Epidermal melanocyte (primary cell): ENCODE measurements around the gene PRAMEF25.
"Not testable (repeated sequence)": the region's sequence is repeated elsewhere in the genome, so short reads cannot be mapped to it uniquely, and the experiment has no call there.

Experiments
- DNase-seq: peaks from one replicate; pipeline ENCODE4 v3.0.0; 2011; ENCODE audit warnings: low spot score; ENCODE audit not compliant: insufficient read length

Gene PRAMEF25

DNA sequence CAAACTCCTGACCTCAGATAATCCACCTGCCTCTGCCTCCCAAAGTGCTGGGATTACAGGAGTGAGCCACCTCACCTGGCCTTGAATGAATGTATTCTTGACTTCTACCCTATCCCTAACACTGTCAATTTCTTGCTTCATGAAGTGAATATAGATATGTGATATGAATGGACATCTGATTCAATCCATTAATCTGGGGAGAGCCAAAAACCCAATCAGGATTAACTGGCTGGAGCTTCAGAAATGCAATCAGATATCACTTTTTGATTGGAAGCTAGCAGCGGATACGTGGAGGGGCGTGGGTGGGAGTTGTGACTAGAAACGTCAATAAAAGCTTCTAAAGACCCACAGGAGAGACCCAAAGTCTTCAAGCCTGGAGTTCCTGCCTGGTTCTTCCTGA lies at the start of gene PRAMEF25:
TSS of gene PRAMEF25 (plus strand) at position 301 of the 400 bp plus-strand sequence. CDS start 2,920 bp downstream, outside the sequence.
- not testable (repeated sequence) for DNase-seq

DNA sequence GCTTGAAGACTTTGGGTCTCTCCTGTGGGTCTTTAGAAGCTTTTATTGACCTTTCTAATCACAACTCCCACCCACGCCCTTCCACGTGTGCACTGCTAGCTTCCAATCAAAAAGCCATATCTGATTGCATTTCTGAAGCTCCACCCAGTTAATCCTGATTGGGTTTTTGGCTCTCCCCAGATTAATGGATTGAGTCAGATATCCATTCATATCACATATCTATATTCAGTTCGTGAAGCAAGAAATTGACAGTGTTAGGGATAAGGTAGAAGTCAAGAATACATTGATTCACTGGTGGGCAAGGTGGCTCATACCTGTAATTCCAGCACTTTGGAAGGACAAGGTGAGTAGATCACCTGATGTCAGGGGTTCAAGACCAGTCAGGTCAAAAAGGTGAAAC lies 14.1 kb upstream of the PRAMEF25 start, which contains the start of gene PRAMEF27:
TSS of gene PRAMEF27 (minus strand) at position 101 of the 400 bp plus-strand sequence. CDS start 2,916 bp downstream, outside the sequence.
- DNase-seq, result not testable (repeated sequence)

DNA sequence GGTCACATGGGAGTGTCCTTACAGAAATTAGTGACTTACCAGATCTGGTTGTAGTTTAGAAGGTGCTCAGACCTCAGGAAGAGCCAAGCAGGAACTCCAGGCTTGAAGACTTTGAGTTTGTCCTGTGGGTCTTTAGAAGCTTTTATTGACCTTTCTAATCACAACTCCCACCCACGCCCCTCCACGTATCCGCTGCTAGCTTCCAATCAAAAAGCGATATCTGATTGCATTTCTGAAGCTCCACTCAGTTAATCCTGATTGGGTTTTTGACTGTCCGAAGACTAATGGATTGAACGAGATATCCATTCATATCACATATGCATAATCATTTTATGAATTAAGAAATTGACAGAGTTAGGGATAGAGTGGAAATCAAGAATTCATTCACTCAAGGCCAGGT lies 46.2 kb downstream of the PRAMEF25 start, which contains the start of gene HNRNPCL2:
TSS of gene HNRNPCL2 (minus strand) at position 101 of the 400 bp plus-strand sequence. CDS start 454 bp downstream, outside the sequence.
- not testable (repeated sequence) for DNase-seq
